Ishikawa (cell line): ENCODE data around the gene SPINT2.
A peak's percentile ranks its signal among the peaks of the same experiment; 100 is the strongest.

Experiments used
- CEBPB ChIP-seq: IDR thresholded peaks from 2 replicates; pipeline ENCODE4 v1.6.1; 2012
- CREB1 ChIP-seq: IDR thresholded peaks from 2 replicates; pipeline ENCODE4 v1.6.1; 2012; ENCODE audit warnings: low read depth
- EGR1 ChIP-seq: IDR thresholded peaks from 2 replicates; pipeline ENCODE4 v1.6.1; 2012
- EP300 ChIP-seq: IDR thresholded peaks from 2 replicates; pipeline ENCODE4 v1.6.1; 2012; ENCODE audit warnings: borderline replicate concordance
- FOXM1 ChIP-seq: IDR thresholded peaks from 2 replicates; pipeline ENCODE4 v1.6.1; 2012; ENCODE audit warnings: low read depth, borderline replicate concordance
- MAX ChIP-seq: IDR thresholded peaks from 2 replicates; pipeline ENCODE4 v1.6.1; 2012
- NFIC ChIP-seq: IDR thresholded peaks from 2 replicates; pipeline ENCODE4 v1.6.1; 2012
- RAD21 ChIP-seq: IDR thresholded peaks from 2 replicates; pipeline ENCODE4 v1.6.1; 2012; ENCODE audit warnings: low read depth
- TAF1 ChIP-seq: IDR thresholded peaks from 2 replicates; pipeline ENCODE4 v1.6.1; 2012; ENCODE audit warnings: low read depth, mild to moderate bottlenecking
- TCF12 ChIP-seq: IDR thresholded peaks from 2 replicates; pipeline ENCODE4 v1.6.1; 2012; ENCODE audit warnings: low read depth
- TEAD4 ChIP-seq: IDR thresholded peaks from 2 replicates; pipeline ENCODE4 v1.6.1; 2012
- USF1 ChIP-seq: IDR thresholded peaks from 2 replicates; pipeline ENCODE4 v1.6.1; 2012
- YY1 ChIP-seq: IDR thresholded peaks from 2 replicates; pipeline ENCODE4 v1.6.1; 2012; ENCODE audit warnings: low read depth
- ZBTB7A ChIP-seq: IDR thresholded peaks from 2 replicates; pipeline ENCODE4 v1.6.1; 2012; ENCODE audit warnings: low read depth
- TF ChIP-seq, protein P1 (sequence below): IDR thresholded peaks from 2 replicates; pipeline ENCODE4 v1.6.1; 2012; ENCODE audit warnings: low read depth, mild to moderate bottlenecking

Gene SPINT2

DNA sequence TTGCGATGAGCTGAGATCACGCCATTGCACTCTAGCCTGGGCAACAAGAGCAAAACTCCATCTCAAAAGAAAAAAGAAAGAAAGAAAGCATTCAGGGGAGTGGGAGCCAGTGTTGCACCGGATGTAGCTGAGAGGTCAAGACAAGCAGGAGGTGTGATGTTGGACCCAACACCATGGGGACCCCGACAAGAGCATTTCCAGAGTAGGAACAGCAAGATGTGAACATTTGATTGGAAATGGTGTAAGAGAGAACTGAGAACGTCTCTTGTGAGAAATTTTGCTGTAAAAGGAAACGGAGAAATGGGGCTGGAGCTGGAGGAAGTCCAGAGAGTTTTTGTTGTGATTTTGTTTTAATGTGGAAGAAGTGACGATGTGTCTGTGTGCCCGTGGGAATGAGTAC is 24.6 kb upstream of the SPINT2 start:
- no peak for TF ChIP-seq CREB1
- no peak for TF ChIP-seq YY1
- no peak for TF ChIP-seq TCF12
- TF ChIP-seq RAD21, result no peak
- TF ChIP-seq EP300, result no peak
- no peak for TF ChIP-seq CEBPB
- no peak for TF ChIP-seq FOXM1
- TF ChIP-seq USF1, result no peak
- no peak for TF ChIP-seq TAF1

DNA sequence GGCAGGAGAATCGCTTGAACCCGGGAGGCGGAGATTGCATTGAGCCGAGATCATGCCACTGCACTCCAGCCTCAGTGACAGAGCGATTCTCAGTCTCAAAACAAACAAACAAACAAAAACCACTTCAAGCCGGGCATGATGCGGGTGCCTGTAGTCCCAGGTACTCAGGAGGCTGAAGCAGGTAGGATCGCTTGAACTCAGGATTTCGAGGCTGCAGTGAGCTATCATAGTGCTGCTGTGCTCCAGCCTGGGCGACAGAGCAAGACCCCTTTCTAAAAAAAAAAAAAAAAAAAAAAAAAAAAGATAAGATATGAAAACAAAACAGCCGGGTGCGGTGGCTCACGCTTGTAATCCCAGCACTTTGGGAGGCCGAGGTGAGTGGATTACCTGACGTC is 21.1 kb upstream of the SPINT2 start:
- TF ChIP-seq EP300 (no peak), EGR1 (no peak)

- TF ChIP-seq NFIC, result no peak
- TF ChIP-seq MAX, result no peak
- no peak for TF ChIP-seq EGR1
- TF ChIP-seq USF1, result no peak
These were observed 18.4 kb upstream of the SPINT2 start for GRCh38 chr19:38245826-38246498.

DNA sequence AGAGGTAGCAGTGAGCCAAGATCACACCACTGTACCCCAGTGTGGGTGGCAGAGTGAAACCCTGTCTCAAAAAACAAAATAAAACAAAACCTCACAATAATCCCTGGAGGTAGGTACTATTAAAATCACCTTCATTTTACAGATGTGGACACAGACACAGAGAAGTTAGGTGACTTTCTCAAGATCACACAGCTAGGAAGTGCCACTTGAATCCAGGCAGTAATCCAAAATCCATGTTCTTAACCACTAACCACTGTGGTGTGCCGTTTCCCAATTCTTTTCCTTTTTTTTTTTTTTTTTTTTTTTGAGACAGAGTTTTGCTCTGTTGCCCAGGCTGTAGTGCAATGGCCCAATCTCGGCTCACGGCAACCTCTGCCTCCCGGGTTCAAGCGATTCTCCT is 17.2 kb upstream of the SPINT2 start:
- TF ChIP-seq CEBPB, result no peak
- TF ChIP-seq EGR1, result no peak
- TF ChIP-seq YY1, result no peak
- TF ChIP-seq NFIC, result no peak
- TF ChIP-seq USF1, result no peak

DNA sequence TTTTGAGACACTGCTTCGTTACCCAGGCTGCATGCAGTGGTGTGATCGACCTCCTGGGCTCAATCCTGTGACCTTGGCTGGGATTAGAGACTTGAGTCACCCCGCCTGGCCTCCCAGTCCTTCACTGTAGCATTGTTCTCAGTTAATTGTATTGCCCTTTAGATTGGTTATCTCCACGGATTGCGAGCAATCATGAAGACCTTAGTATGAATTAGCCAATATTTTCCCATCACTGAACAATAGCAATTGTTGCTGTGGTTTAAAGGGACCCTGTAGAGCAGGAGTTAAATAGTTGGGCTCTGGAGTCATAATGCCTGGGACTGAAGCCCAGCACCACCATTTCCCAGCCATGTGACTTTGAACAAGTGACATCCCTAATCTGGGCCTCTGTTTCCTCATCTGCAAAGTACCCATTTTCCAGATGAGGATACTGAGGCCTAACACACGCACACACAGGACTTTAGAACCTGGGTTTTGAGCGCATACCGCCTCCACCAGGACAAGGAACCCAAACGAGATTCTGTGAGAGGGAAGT is 16.6 kb upstream of the SPINT2 start:
- no peak for TF ChIP-seq TEAD4
- no peak; the same call in 1 of the 2 replicates for TF ChIP-seq EP300
- no peak for TF ChIP-seq EGR1
- TF ChIP-seq FOXM1, result no peak

DNA sequence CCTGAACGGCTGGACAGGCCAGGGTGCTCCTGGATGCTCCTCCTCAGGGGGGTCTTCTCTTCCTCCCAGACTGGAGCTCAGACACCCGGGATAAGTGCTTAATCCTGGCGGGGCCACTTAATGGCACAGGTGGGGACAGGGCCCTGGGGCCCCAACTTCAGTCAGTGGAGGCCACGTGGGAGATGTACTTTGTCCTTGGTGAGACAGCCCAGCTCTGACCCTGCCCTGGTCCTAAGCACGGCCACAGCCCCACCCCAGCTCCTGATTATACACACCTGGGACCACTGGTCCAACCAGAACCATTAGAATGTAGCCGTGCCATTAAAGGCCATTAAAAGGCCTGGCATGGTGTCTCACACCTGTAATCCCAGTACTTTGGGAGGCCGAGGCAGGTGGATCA is 16.0 kb upstream of the SPINT2 start:
- no peak for TF ChIP-seq USF1
- no peak for TF ChIP-seq TEAD4
- no peak for TF ChIP-seq CEBPB
- TF ChIP-seq, protein P1, sequence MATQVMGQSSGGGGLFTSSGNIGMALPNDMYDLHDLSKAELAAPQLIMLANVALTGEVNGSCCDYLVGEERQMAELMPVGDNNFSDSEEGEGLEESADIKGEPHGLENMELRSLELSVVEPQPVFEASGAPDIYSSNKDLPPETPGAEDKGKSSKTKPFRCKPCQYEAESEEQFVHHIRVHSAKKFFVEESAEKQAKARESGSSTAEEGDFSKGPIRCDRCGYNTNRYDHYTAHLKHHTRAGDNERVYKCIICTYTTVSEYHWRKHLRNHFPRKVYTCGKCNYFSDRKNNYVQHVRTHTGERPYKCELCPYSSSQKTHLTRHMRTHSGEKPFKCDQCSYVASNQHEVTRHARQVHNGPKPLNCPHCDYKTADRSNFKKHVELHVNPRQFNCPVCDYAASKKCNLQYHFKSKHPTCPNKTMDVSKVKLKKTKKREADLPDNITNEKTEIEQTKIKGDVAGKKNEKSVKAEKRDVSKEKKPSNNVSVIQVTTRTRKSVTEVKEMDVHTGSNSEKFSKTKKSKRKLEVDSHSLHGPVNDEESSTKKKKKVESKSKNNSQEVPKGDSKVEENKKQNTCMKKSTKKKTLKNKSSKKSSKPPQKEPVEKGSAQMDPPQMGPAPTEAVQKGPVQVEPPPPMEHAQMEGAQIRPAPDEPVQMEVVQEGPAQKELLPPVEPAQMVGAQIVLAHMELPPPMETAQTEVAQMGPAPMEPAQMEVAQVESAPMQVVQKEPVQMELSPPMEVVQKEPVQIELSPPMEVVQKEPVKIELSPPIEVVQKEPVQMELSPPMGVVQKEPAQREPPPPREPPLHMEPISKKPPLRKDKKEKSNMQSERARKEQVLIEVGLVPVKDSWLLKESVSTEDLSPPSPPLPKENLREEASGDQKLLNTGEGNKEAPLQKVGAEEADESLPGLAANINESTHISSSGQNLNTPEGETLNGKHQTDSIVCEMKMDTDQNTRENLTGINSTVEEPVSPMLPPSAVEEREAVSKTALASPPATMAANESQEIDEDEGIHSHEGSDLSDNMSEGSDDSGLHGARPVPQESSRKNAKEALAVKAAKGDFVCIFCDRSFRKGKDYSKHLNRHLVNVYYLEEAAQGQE, result no peak
- TF ChIP-seq FOXM1, result no peak
- TF ChIP-seq CREB1, result no peak
- TF ChIP-seq ZBTB7A, result no peak
- no peak for TF ChIP-seq EP300
- TF ChIP-seq TCF12, result no peak
- TF ChIP-seq MAX, result no peak
- TF ChIP-seq RAD21, result no peak
- no peak for TF ChIP-seq YY1

DNA sequence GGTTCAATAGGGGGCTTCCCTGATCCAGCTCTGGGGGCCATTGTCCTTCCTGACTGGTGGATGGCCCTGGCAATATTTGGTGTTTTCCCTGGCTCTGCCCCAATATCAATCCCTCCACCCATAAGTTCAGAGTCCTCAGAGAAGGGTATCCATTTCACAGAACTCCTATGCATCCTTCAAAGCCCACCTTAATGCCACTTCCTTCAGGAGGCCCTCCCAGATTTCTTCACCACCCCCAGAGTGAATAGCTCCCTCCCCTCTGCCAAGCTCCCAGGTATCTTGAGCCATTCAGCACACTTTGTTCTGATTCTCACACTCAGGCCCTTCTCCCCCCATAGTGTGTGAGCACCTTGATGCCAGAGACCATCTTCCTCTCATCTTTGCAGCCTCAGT is 13.9 kb upstream of the SPINT2 start:
- TF ChIP-seq TAF1 (no peak), TCF12 (no peak), YY1 (no peak), NFIC (no peak)

DNA sequence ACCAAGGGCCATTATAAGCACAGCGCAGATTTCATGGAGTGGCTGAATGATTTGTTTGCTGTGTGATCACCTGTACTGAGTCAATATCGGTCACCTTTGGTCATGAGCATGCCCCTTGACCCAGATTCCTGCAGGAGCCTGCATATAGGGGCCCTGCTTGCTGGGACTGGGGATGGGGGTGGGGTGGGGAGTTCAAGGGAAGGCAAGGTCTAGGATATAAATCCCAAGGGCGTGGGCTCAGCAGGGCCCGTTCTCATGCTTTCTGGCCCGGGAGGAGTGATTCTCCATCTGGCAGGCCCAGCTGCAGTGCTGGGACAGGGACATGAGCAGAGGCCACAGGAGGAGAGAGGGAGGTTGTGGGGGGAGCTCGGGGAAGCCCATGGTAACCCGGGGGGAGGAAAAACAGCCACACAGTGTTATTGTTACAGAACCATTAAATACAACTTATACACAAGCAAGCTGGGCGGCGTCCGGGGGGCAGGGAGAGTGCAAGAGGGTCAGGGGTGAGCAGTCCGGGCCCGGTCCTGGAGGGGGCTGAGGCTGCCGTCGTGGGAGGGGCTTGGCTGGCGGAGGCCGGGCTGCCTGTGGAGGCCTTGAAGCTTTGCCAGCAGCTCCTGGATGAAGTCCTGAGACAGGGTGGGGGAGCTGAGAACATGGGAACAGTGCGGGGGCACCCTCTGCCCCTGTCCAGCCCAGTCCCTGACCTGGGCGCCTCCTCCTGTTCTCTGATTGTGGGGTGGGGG is 13.4 kb upstream of the SPINT2 start:
- no peak for TF ChIP-seq CEBPB
- no peak for TF ChIP-seq TEAD4
- TF ChIP-seq EP300, result no peak
- TF ChIP-seq CREB1, result no peak
- TF ChIP-seq NFIC, result 0 out of 2 replicates have a peak, but pooled peaks have one; percentile 26
- TF ChIP-seq TAF1, result no peak
- TF ChIP-seq EGR1, result no peak
